Erythroblast (primary cell): ENCODE results near the gene ZC3H13.

Experiments used
- GATA1 ChIP-seq: IDR thresholded peaks from 2 replicates; pipeline ENCODE4 v1.6.1; 2011; ENCODE audit warnings: low read depth, mild to moderate bottlenecking, control low read depth, low read length, moderate library complexity
- POLR2A ChIP-seq: IDR thresholded peaks from 2 replicates; pipeline ENCODE4 v1.6.1; 2011; ENCODE audit warnings: mild to moderate bottlenecking, low read length

DNA sequence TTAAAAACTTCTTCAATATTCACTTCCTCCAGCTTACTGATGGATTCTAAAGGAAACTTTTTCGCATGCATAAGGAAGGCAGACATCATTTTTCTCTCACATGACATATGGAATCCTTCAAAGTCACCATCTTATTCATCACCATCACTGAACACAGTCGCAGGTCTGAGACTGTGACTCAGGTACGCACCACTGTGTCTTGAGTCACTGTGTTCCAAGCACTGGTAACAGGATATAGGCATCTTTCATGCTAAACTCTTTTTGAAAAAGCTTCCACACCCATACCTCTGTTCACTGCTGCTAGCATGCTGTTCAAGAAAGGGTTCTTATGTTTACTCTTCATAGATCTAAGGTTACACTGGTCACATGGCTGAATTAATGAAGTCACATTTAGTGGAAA lies 133.9 kb downstream of the ZC3H13 start:
- TF ChIP-seq POLR2A (no peak), GATA1 (no peak)
